Natural killer cell (primary cell): ENCODE data around the gene RTBDN. TPM values are rescaled to one million over a fixed set of nuclear protein-coding genes. Genes with fewer than 3 reads are reported as not detected.
A peak's percentile ranks its signal among the peaks of the same experiment; 100 is the strongest.

Experiments
- ATAC-seq, 3 donors: fragments of 150-1000 bp in 2 of 3; fragments of 200-7000 bp in 1 of 3; cut with Tn5 transposase; 1 replicate in 1 of 3; 2 replicates in 2 of 3; pipeline ENCODE4 v1.10.0; 2021; ENCODE audit warnings: mild to moderate bottlenecking in 2 of 3, moderate library complexity in 2 of 3
- DNase-seq, 2 donors: peaks; one replicate each; pipeline versions ENCODE4 v3.0.0 to v3.0.0-alpha.2; 2013 to 2021; ENCODE audit warnings: mixed read lengths in 1 of 2
- H3K27ac ChIP-seq: one replicate; pipeline ENCODE4 v1.5.1; 2013; ENCODE audit warnings: mild to moderate bottlenecking, low read length
- H3K27me3 ChIP-seq: one replicate; pipeline ENCODE4 v1.6.1; 2013; ENCODE audit warnings: low read length; ENCODE audit not compliant: control insufficient read depth, insufficient read depth
- H3K36me3 ChIP-seq: one replicate; pipeline ENCODE4 v1.6.1; 2013; ENCODE audit warnings: low read length; ENCODE audit not compliant: control insufficient read depth, insufficient read depth
- H3K4me1 ChIP-seq: one replicate; pipeline ENCODE4 v1.6.1; 2013; ENCODE audit warnings: low read length; ENCODE audit not compliant: control insufficient read depth, insufficient read depth
- H3K4me3 ChIP-seq: one replicate; pipeline ENCODE4 v1.5.1; 2013; ENCODE audit warnings: low read length
- H3K9me3 ChIP-seq: one replicate; pipeline ENCODE4 v1.6.1; 2013; ENCODE audit warnings: low read length; ENCODE audit not compliant: control insufficient read depth, insufficient read depth
- H3K27ac Mint-ChIP-seq, 2 donors: one replicate each; pipeline ENCODE4 v1.8.0; 2022; ENCODE audit warnings: mild to moderate bottlenecking in 2 of 2, mixed read lengths in 2 of 2, moderate library complexity in 1 of 2
- H3K27me3 Mint-ChIP-seq, 2 donors: one replicate each; pipeline ENCODE4 v1.8.0; 2022; ENCODE audit warnings: low read depth in 2 of 2, mixed read lengths in 2 of 2
- H3K36me3 Mint-ChIP-seq: one replicate; pipeline ENCODE4 v1.8.0; 2022; ENCODE audit warnings: mixed read lengths
- H3K4me1 Mint-ChIP-seq, 2 donors: one replicate each; pipeline ENCODE4 v1.8.0; 2022; ENCODE audit warnings: mixed read lengths in 2 of 2
- H3K4me3 Mint-ChIP-seq: one replicate; pipeline ENCODE4 v1.8.0; 2022; ENCODE audit warnings: mild to moderate bottlenecking, moderate library complexity, mixed read lengths
- H3K9me3 Mint-ChIP-seq, 2 donors: one replicate each; pipeline ENCODE4 v1.8.0; 2022; ENCODE audit warnings: mixed read lengths in 2 of 2
- WGBS: methylation state at CpG from one replicate; pipeline ENCODE4 v1.1.7; 2013; ENCODE audit warnings: missing lambda C conversion rate; ENCODE audit not compliant: insufficient coverage; 5-methylcytosine and 5-hydroxymethylcytosine counted together
- intact Hi-C: fragments of 100-400 bp; cut with micrococcal nuclease; formaldehyde crosslinking; loops from one replicate; pipeline ENCODE4 v1.14.2; 2022
- total RNA-seq, 4 donors: library from RNA; stranded (reverse); fragments of 120-200 nt in 1 of 4; gene quantifications; one replicate each; pipeline versions ENCODE4 v1.2.3 to v1.2.4, GENCODE V29; 2013 to 2022
- TF ChIP-seq, protein P1 (sequence below): fragments of 200-600 bp; IDR thresholded peaks from one replicate; pipeline ENCODE4 v1.8.0; 2022; ENCODE audit warnings: antibody characterized with exemption

The RTBDN gene
- total RNA-seq, 3 donors from 2014 or later (not counting 1 experiment from before 2014, with no cell fraction given): not detected

DNA sequence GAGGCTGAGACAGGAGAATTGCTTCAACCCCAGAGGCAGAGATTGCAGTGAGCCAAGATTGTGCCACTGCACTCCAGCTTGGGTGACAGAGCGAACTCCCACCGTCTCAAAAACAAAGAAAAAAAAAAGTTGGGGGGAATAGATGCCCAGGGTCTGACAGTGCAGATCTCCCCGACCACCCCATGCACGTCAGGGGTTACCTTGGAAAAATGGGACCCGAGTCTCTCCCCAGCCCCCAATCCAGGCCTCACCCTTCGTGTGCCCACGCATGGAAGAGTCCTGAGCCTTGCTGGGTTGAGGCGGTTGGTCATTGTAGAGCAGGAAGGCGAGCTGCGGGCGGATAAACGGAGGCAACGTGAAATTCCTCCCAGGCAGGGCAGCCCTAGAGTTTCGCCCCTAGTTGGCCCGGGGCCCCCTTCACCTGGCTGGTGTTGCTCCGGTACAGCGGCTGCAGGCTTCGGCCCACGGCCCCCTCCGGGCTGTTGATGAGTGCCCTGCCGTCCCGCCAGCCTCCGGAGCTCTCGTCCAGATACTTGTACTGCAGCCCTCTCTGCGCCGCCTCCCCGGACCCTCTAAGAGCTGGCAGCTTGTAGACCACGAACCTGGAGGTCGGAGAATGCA is 46.3 kb upstream of the RTBDN start:
- no peaks in the 10 kb centered on the region for H3K9me3 Mint-ChIP-seq
- H3K27me3 Mint-ChIP-seq: no peaks in the 10 kb centered on the region
- intact Hi-C loops: no loop called here
- Histone ChIP-seq H3K27me3 (no peaks in the 10 kb centered on the region), H3K9me3 (peaks cover 11% of the 10 kb centered on the region), H3K4me1 (peaks cover 43% of the 10 kb centered on the region), H3K4me3 (peak overlapping the region; percentile 84), H3K27ac (peak overlapping the region; percentile 79), H3K36me3 (peaks cover 19% of the 10 kb centered on the region)
- peak overlapping the region; percentile 65 to 81 for H3K27ac Mint-ChIP-seq
- 22% methylated on average over 29 of the region's 29 CpGs for WGBS
- peak in 2 of 3 donors; percentile 3 to 11 for ATAC-seq
- peaks cover 23 to 34% of the 10 kb centered on the region in 2 donors for H3K4me1 Mint-ChIP-seq
- no peak for DNase-seq
- H3K36me3 Mint-ChIP-seq: no peaks in the 10 kb centered on the region
- H3K4me3 Mint-ChIP-seq: peak overlapping the region; percentile 89
- TF ChIP-seq, protein P1, sequence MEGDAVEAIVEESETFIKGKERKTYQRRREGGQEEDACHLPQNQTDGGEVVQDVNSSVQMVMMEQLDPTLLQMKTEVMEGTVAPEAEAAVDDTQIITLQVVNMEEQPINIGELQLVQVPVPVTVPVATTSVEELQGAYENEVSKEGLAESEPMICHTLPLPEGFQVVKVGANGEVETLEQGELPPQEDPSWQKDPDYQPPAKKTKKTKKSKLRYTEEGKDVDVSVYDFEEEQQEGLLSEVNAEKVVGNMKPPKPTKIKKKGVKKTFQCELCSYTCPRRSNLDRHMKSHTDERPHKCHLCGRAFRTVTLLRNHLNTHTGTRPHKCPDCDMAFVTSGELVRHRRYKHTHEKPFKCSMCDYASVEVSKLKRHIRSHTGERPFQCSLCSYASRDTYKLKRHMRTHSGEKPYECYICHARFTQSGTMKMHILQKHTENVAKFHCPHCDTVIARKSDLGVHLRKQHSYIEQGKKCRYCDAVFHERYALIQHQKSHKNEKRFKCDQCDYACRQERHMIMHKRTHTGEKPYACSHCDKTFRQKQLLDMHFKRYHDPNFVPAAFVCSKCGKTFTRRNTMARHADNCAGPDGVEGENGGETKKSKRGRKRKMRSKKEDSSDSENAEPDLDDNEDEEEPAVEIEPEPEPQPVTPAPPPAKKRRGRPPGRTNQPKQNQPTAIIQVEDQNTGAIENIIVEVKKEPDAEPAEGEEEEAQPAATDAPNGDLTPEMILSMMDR: no peak

DNA sequence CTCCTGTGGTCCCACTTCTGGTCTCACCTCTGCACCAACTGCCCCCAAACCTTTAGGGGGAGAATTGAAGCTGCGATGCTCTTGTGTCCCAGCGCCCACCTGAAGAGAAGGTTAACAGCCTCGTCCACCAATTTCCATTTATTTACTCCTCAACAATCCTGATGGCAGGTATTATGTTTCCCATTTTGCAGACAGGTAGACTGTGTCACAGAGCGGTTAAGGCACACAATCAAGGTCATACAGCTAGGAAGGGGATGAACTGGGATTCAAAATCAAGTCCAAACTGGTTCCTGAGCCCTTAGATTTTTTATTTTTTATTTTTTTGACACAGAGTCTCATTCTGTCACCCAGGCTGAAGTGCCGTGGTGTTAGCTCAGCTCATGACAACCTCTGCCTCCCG is 40.7 kb upstream of the RTBDN start:
- TF ChIP-seq, protein P1: no peak
- WGBS: 94% methylated on average over 6 of the region's 6 CpGs
- Mint-ChIP-seq H3K4me3 (no peak overlapping the region), H3K27ac (no peak overlapping the region), H3K36me3 (no peaks in the 10 kb centered on the region), H3K9me3 (no peaks in the 10 kb centered on the region), H3K4me1 (peaks cover 5 to 7% of the 10 kb centered on the region in 2 donors), H3K27me3 (no peaks in the 10 kb centered on the region)
- no peaks in the 10 kb centered on the region for H3K9me3 ChIP-seq
- H3K27ac ChIP-seq: no peak overlapping the region
- peaks cover 26% of the 10 kb centered on the region for H3K36me3 ChIP-seq
- peaks cover 5% of the 10 kb centered on the region for H3K4me1 ChIP-seq
- DNase-seq (no peak), ATAC-seq (no peak)
- no peak overlapping the region for H3K4me3 ChIP-seq
- H3K27me3 ChIP-seq: no peaks in the 10 kb centered on the region
- intact Hi-C loops: no loop called here

DNA sequence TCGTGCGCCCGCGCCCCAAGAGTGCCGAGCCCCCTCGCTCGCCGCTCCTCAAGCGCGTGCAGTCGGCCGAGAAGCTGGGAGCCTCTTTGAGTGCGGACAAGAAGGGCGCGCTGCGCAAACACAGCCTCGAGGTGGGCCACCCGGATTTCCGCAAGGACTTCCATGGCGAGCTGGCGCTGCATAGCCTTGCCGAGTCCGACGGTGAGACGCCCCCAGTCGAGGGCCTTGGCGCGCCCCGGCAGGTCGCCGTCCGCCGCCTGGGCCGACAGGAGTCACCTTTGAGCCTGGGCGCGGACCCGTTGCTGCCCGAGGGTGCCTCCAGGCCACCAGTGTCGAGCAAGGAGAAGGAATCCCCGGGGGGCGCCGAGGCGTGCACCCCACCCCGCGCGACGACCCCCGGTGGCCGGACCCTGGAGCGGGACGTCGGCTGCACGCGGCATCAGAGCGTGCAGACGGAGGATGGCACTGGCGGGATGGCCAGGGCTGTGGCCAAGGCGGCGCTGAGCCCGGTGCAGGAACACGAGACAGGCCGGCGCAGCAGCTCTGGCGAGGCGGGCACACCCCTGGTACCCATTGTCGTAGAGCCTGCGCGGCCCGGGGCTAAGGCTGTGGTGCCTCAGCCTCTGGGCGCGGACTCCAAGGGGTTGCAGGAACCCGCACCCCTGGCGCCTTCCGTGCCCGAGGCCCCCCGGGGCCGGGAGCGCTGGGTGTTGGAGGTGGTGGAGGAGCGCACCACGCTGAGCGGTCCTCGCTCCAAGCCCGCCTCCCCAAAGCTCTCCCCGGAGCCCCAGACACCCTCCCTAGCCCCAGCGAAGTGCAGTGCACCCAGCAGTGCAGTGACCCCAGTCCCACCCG is 39.7 kb upstream of the RTBDN start:
- H3K27me3 ChIP-seq: no peaks in the 10 kb centered on the region
- H3K9me3 Mint-ChIP-seq: no peaks in the 10 kb centered on the region
- no peak overlapping the region for H3K27ac ChIP-seq
- TF ChIP-seq, protein P1: no peak
- no peak for ATAC-seq
- no peaks in the 10 kb centered on the region for H3K4me1 ChIP-seq
- WGBS: 98% methylated on average over 86 of the region's 86 CpGs
- no peak overlapping the region for H3K4me3 ChIP-seq
- no peaks in the 10 kb centered on the region for H3K36me3 Mint-ChIP-seq
- no peak for DNase-seq
- no peaks in the 10 kb centered on the region for H3K9me3 ChIP-seq
- H3K4me3 Mint-ChIP-seq: peak overlapping the region; percentile 73
- intact Hi-C loops: no loop called here
- peaks cover 26% of the 10 kb centered on the region for H3K36me3 ChIP-seq
- H3K27ac Mint-ChIP-seq: no peak overlapping the region
- peaks cover 0 to 7% of the 10 kb centered on the region in 2 donors for H3K4me1 Mint-ChIP-seq
- H3K27me3 Mint-ChIP-seq: no peaks in the 10 kb centered on the region
